SKM-1 (cell line): ENCODE measurements around the gene ZBTB8A.
A peak's percentile ranks its signal among the peaks of the same experiment; 100 is the strongest.
"Not testable (repeated sequence)": the region's sequence is repeated elsewhere in the genome, so short reads cannot be mapped to it uniquely, and the experiment has no call there.

Source experiments
- DNase-seq: peaks from one replicate; lab custom pipeline; 2025; ENCODE audit not compliant: unreplicated experiment; lab: John Stamatoyannopoulos, UW

Gene ZBTB8A

GRCh38 chr1:32618673-32619221 lies 79.5 kb downstream of the ZBTB8A start:
- no peak for DNase-seq

- DNase-seq: no peak
These were observed 80.7 kb downstream of the ZBTB8A start for GRCh38 chr1:32619701-32620485.

- no peak for DNase-seq
These were observed 83.0 kb downstream of the ZBTB8A start for GRCh38 chr1:32622205-32622604.

GRCh38 chr1:32622806-32623681 lies 83.8 kb downstream of the ZBTB8A start:
- no peak for DNase-seq

- DNase-seq: no peak
These were observed 84.5 kb downstream of the ZBTB8A start for GRCh38 chr1:32623775-32624174.

GRCh38 chr1:32626176-32626575 lies 86.9 kb downstream of the ZBTB8A start:
- DNase-seq: no peak

- no peak for DNase-seq
These were observed 88.5 kb downstream of the ZBTB8A start for GRCh38 chr1:32627596-32628162.

- DNase-seq: not testable (repeated sequence)
These were observed 90.9 kb downstream of the ZBTB8A start for GRCh38 chr1:32630173-32630572.

GRCh38 chr1:32632829-32633228 lies 93.6 kb downstream of the ZBTB8A start:
- no peak for DNase-seq

- no peak for DNase-seq
These were observed 96.5 kb downstream of the ZBTB8A start for GRCh38 chr1:32635508-32636277.

- no peak for DNase-seq
These were observed 97.9 kb downstream of the ZBTB8A start for GRCh38 chr1:32636914-32637645.

GRCh38 chr1:32639489-32640075 lies 100.4 kb downstream of the ZBTB8A start:
- DNase-seq: no peak

- not testable (repeated sequence) for DNase-seq
These were observed 103.1 kb downstream of the ZBTB8A start for GRCh38 chr1:32642292-32642827.

- DNase-seq: no peak
These were observed 105.2 kb downstream of the ZBTB8A start for GRCh38 chr1:32644426-32644825.

- no peak for DNase-seq
These were observed 108.3 kb downstream of the ZBTB8A start for GRCh38 chr1:32647308-32648134.

- DNase-seq: peak; percentile 97
These were observed 111.1 kb downstream of the ZBTB8A start, which contains the start of gene ZBTB8OS for GRCh38 chr1:32650248-32650751. Gene ZBTB8OS (minus strand): TSS chr1:32650550. CDS start chr1:32650529, 21 bp downstream.

GRCh38 chr1:32650752-32651460 lies 111.7 kb downstream of the ZBTB8A start, which contains the start of gene RBBP4:
Gene RBBP4 (plus strand): TSS chr1:32651208. CDS start chr1:32651307, 99 bp downstream.
- peak; percentile 93 for DNase-seq
